Measurements from ENCODE around the gene FJX1.

FJX1 gene

DNA sequence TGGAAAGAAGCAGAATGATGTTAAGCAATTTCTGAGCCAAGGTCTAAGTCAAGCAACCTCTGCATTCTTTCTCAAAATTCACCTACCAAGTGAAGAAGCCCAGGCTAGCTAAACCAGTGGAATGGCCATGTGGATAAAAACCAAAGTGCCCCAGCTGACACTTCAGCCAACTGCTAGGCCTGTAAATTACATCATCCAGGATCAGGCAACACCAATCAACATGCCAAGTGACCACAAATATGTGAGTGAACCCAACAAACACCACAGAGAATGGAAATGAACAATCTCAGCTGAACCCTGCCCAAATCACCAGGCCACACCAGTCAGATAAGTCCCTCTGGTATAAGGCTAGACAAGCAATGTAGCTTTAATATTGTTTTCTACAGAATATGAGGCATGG, 25.1 kb upstream of the FJX1 start:
- no peak for TF ChIP-seq CTCF (conservative IDR thresholded peaks at IDR 0.05)
- H3K27ac ChIP-seq = no peak overlapping the region

- H3K27ac ChIP-seq = no peak overlapping the region
- TF ChIP-seq CTCF (conservative IDR thresholded peaks at IDR 0.05) = no peak
Measured at GRCh38 chr11:35594680-35595079, 23.6 kb upstream of the FJX1 start.

- no peak for TF ChIP-seq CTCF (conservative IDR thresholded peaks at IDR 0.05)
- no peak overlapping the region for H3K27ac ChIP-seq
Measured at GRCh38 chr11:35598254-35599125, 19.8 kb upstream of the FJX1 start.

DNA sequence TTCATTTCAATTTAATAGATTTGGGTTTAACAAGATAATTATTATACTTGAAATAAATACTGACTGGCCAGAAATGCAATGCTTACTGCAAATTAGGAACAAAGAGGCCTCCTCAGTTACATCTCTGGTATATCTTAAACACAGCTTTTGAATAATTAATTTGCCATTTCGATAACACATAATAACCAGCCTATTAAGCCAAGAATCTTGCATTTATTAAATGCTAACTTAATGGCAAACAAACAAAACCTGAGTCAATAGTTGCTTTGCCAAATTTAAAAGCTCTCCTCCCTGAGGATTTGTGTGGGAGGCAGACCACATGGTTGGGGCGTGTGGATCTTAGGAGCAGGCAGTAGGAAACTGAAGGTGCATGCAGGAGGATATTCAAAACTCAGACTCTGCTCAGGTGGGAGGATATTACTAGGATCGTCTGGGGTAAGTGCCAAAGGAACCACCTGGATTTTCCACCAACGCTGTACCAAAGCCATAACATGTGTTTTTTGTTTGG, 17.9 kb upstream of the FJX1 start:
- no peak for TF ChIP-seq CTCF (conservative IDR thresholded peaks at IDR 0.05)
- no peak overlapping the region for H3K27ac ChIP-seq

DNA sequence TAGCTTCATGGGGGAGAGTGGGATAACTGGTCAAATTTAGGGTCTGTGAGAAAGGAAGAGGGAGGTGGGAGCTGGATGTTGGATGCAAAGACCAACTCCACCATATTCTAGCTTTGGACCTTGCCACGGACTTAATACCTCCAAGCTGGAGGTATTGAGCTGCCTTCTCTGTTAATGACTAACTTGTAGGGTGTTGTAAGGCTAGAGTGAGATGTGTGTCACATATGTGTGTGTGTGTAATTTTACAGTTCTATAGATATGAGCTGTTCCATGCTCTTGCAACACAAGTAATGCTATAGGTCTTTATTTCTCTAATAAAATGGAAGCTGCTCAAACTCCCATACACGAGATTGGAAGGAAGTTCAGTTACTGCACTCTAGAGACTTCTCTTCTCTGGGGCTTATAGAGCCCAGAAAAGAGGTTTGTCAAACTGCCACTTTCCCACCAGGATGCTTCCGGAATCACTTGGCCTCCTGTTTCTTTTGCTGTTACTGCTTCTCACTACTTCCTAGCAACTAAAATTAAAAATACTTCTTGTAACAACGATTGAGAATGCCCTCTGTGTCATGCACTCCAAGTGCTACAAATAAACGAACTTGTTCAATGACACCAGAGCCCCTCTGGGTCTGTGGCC, 16.0 kb upstream of the FJX1 start:
- H3K27ac ChIP-seq = no peak overlapping the region
- TF ChIP-seq CTCF (conservative IDR thresholded peaks at IDR 0.05) = no peak

- TF ChIP-seq CTCF (conservative IDR thresholded peaks at IDR 0.05) = no peak
- H3K27ac ChIP-seq = no peak overlapping the region
Measured at GRCh38 chr11:35602979-35603378, 15.3 kb upstream of the FJX1 start.

GRCh38 chr11:35605706-35606105, 12.6 kb upstream of the FJX1 start:
- no peak overlapping the region for H3K27ac ChIP-seq
- TF ChIP-seq CTCF (conservative IDR thresholded peaks at IDR 0.05) = no peak
